GM23338 (cell line): ENCODE measurements around the gene ZER1.
A peak's percentile ranks its signal among the peaks of the same experiment; 100 is the strongest.

ENCODE experiments used
- EZH2 ChIP-seq: fragments of 200-600 bp; sonication (generic); IDR thresholded peaks from one replicate; pipeline ENCODE4 v1.8.0; 2017; ENCODE audit warnings: antibody characterized with exemption, mild to moderate bottlenecking, low read depth; ENCODE audit not compliant: unreplicated experiment
- EZH2phosphoT487 ChIP-seq: fragments of 200-600 bp; sonication (generic); IDR thresholded peaks from one replicate; pipeline ENCODE4 v1.8.1; 2018; ENCODE audit warnings: antibody characterized with exemption; ENCODE audit not compliant: unreplicated experiment
- JUNB ChIP-seq: IDR thresholded peaks from one replicate; pipeline ENCODE4 v1.6.1; 2016; ENCODE audit warnings: antibody characterized with exemption; ENCODE audit not compliant: unreplicated experiment
- POLR2AphosphoS5 ChIP-seq: IDR thresholded peaks from 2 replicates; pipeline ENCODE4 v1.6.1; 2016; ENCODE audit warnings: antibody characterized with exemption, low read depth
- STAT1 ChIP-seq: IDR thresholded peaks from one replicate; pipeline ENCODE4 v1.6.1; 2016; ENCODE audit warnings: antibody characterized with exemption; ENCODE audit not compliant: unreplicated experiment
- ZNF331 ChIP-seq: fragments of 250-450 bp; sonication (Bioruptor Pico); IDR thresholded peaks from 2 replicates; pipeline ENCODE4 v1.5.0; 2020; ENCODE audit warnings: low read depth, mild to moderate bottlenecking, moderate library complexity
- TF ChIP-seq, protein P1 (sequence below), 2 experiments: fragments of 200-600 bp in 1 of 2; sonication (generic) in 1 of 2; conservative IDR thresholded peaks; 2 replicates each; pipeline versions ENCODE4 v1.5.1 to v1.6.1; 2016 to 2017; ENCODE audit warnings: antibody characterized with exemption in 2 of 2, low read depth in 2 of 2, mild to moderate bottlenecking in 2 of 2, moderate library complexity in 1 of 2
- TF ChIP-seq, protein P2 (sequence below): IDR thresholded peaks from one replicate; pipeline ENCODE4 v1.6.1; 2018; ENCODE audit warnings: antibody characterized with exemption; ENCODE audit not compliant: unreplicated experiment
- TF ChIP-seq, protein P3 (sequence below): IDR thresholded peaks from 2 replicates; pipeline ENCODE4 v1.6.1; 2016; ENCODE audit warnings: antibody characterized with exemption

DNA sequence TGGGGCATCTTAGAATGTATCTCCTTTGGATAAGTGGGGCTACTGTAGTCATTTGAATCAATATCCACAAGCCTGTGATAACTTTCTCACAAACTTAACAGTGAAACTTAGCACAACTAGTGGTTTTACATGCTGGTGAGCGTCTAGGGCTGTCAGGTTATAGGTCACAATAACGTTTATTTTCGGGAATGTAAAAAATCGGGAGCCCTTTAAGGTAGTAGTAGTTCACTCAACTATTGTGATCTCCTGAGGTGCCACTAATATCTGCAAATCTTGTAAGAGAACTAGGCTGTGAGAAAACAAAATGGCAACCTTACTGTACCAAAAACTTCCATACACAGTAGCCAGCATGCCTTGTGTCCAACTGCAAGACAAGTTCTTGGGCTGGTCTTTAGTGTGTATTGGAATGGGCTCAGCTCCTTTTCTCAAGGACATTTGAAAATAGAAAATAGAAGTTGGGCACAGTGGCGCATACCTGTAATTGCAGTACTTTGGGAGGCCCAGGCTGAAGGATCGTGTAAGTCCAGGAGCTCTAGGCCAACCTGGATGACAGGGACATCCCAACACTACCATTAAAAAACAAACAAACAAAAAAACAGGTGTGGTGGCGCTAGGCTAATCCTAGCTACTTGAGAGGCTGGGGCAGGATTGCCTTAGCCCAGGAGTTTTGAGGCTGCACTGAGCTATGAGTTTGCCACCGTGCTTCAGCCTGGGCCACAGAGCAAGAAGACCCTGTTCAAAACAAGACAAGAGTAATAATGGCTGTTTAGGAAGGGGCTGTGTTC, 74.6 kb downstream of the ZER1 start:
- TF ChIP-seq, protein P1, sequence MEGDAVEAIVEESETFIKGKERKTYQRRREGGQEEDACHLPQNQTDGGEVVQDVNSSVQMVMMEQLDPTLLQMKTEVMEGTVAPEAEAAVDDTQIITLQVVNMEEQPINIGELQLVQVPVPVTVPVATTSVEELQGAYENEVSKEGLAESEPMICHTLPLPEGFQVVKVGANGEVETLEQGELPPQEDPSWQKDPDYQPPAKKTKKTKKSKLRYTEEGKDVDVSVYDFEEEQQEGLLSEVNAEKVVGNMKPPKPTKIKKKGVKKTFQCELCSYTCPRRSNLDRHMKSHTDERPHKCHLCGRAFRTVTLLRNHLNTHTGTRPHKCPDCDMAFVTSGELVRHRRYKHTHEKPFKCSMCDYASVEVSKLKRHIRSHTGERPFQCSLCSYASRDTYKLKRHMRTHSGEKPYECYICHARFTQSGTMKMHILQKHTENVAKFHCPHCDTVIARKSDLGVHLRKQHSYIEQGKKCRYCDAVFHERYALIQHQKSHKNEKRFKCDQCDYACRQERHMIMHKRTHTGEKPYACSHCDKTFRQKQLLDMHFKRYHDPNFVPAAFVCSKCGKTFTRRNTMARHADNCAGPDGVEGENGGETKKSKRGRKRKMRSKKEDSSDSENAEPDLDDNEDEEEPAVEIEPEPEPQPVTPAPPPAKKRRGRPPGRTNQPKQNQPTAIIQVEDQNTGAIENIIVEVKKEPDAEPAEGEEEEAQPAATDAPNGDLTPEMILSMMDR (conservative IDR thresholded peaks at IDR 0.05; ENCODE audit: low read depth in 2 of 2), result no peak
- TF ChIP-seq EZH2 (no peak), EZH2phosphoT487 (no peak), STAT1 (no peak), POLR2AphosphoS5 (peak; percentile 62), ZNF331 (no peak), JUNB (no peak)
- TF ChIP-seq, protein P2, sequence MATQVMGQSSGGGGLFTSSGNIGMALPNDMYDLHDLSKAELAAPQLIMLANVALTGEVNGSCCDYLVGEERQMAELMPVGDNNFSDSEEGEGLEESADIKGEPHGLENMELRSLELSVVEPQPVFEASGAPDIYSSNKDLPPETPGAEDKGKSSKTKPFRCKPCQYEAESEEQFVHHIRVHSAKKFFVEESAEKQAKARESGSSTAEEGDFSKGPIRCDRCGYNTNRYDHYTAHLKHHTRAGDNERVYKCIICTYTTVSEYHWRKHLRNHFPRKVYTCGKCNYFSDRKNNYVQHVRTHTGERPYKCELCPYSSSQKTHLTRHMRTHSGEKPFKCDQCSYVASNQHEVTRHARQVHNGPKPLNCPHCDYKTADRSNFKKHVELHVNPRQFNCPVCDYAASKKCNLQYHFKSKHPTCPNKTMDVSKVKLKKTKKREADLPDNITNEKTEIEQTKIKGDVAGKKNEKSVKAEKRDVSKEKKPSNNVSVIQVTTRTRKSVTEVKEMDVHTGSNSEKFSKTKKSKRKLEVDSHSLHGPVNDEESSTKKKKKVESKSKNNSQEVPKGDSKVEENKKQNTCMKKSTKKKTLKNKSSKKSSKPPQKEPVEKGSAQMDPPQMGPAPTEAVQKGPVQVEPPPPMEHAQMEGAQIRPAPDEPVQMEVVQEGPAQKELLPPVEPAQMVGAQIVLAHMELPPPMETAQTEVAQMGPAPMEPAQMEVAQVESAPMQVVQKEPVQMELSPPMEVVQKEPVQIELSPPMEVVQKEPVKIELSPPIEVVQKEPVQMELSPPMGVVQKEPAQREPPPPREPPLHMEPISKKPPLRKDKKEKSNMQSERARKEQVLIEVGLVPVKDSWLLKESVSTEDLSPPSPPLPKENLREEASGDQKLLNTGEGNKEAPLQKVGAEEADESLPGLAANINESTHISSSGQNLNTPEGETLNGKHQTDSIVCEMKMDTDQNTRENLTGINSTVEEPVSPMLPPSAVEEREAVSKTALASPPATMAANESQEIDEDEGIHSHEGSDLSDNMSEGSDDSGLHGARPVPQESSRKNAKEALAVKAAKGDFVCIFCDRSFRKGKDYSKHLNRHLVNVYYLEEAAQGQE, result no peak
- TF ChIP-seq, protein P3, sequence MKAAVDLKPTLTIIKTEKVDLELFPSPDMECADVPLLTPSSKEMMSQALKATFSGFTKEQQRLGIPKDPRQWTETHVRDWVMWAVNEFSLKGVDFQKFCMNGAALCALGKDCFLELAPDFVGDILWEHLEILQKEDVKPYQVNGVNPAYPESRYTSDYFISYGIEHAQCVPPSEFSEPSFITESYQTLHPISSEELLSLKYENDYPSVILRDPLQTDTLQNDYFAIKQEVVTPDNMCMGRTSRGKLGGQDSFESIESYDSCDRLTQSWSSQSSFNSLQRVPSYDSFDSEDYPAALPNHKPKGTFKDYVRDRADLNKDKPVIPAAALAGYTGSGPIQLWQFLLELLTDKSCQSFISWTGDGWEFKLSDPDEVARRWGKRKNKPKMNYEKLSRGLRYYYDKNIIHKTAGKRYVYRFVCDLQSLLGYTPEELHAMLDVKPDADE, result no peak
